CD4-positive, alpha-beta T cell (primary cell): ENCODE results near the gene AFG3L2. TPM values are rescaled to one million over a fixed set of nuclear protein-coding genes. Genes with fewer than 3 reads are reported as not detected.

Experiments used
- ATAC-seq: fragments of 200-7000 bp; cut with Tn5 transposase; one replicate; pipeline ENCODE4 v1.10.0; 2022; ENCODE audit warnings: mild to moderate bottlenecking; ENCODE audit not compliant: poor library complexity
- CTCF ChIA-PET: fragments of 350-600 bp; sonication (Branson Sonifier 250); formaldehyde crosslinking; loops from one replicate; lab custom pipeline; 2021; ENCODE audit warnings: antibody characterized with exemption, inconsistent platforms; lab: Charles Lee
- POLR2A ChIA-PET: fragments of 350-600 bp; sonication (Branson Sonifier 250); formaldehyde crosslinking; loops from one replicate; lab custom pipeline; 2021; ENCODE audit warnings: antibody characterized with exemption, inconsistent platforms; lab: Charles Lee
- DNase-seq, 14 experiments: peaks; one replicate each; pipeline ENCODE4 v3.0.0-alpha.2; 2013 to 2020; ENCODE audit warnings: mixed read lengths in 2 of 14
- H3K27ac ChIP-seq, 2 donors: one replicate each; pipeline versions ENCODE4 v1.5.1 to v1.7.0; 2013; ENCODE audit warnings: low read length in 2 of 2, low read depth in 1 of 2, mild to moderate bottlenecking in 1 of 2
- H3K27me3 ChIP-seq, 2 experiments: 1 replicate in 1 of 2; 2 replicates in 1 of 2; pipeline versions ENCODE4 v1.6.1 to v1.7.0; 2013; ENCODE audit warnings: low read length in 2 of 2, control low read depth in 1 of 2, mild to moderate bottlenecking in 1 of 2, moderate library complexity in 1 of 2; ENCODE audit not compliant: insufficient read depth in 2 of 2, control insufficient read depth in 1 of 2
- H3K36me3 ChIP-seq: one replicate; pipeline ENCODE4 v1.6.1; 2013; ENCODE audit warnings: low read length, control low read depth; ENCODE audit not compliant: insufficient read depth
- H3K4me1 ChIP-seq: one replicate; pipeline ENCODE4 v1.6.1; 2013; ENCODE audit warnings: low read length, control low read depth; ENCODE audit not compliant: insufficient read depth
- H3K4me3 ChIP-seq: one replicate; pipeline ENCODE4 v1.5.1; 2013; ENCODE audit warnings: mild to moderate bottlenecking, low read length, moderate library complexity
- H3K9me3 ChIP-seq, 2 experiments: 1 replicate in 1 of 2; 2 replicates in 1 of 2; pipeline versions ENCODE4 v1.6.1 to v1.7.0; 2013; ENCODE audit warnings: low read length in 2 of 2, mild to moderate bottlenecking in 2 of 2, control low read depth in 1 of 2, moderate library complexity in 1 of 2; ENCODE audit not compliant: control insufficient read depth in 1 of 2, insufficient read depth in 1 of 2
- H3K27ac Mint-ChIP-seq: one replicate; pipeline ENCODE4 v1.8.0; 2020; ENCODE audit warnings: mixed read lengths
- H3K27me3 Mint-ChIP-seq: one replicate; pipeline ENCODE4 v1.8.0; 2021; ENCODE audit warnings: mixed read lengths
- H3K36me3 Mint-ChIP-seq: one replicate; pipeline ENCODE4 v1.8.0; 2021; ENCODE audit warnings: low read depth, mixed read lengths
- H3K4me1 Mint-ChIP-seq: one replicate; pipeline ENCODE4 v1.8.0; 2021; ENCODE audit warnings: low read depth, mixed read lengths
- H3K4me3 Mint-ChIP-seq: one replicate; pipeline ENCODE4 v1.8.0; 2020; ENCODE audit warnings: mild to moderate bottlenecking, mixed read lengths
- H3K9me3 Mint-ChIP-seq: one replicate; pipeline ENCODE4 v1.8.0; 2020; ENCODE audit warnings: mixed read lengths
- intact Hi-C, 2 experiments: fragments of 100-400 bp; cut with DNase I in 1 of 2; cut with micrococcal nuclease in 1 of 2; formaldehyde crosslinking; loops; one replicate each; pipeline versions ENCODE4 v1.15.1 to v1.9.0; 2023 to 2025; cut with DNase I, micrococcal nuclease
- total RNA-seq, 174 experiments: library from RNA in 2 of 174; stranded (reverse) in 2 of 174; gene quantifications; one replicate each; pipeline ENCODE4 v1.2.3 and lab custom pipeline; 2021 to 2026
- TF ChIP-seq, protein P1 (sequence below): fragments of 200-600 bp; IDR thresholded peaks from one replicate; pipeline ENCODE4 v1.8.0; 2022; ENCODE audit warnings: antibody characterized with exemption, mild to moderate bottlenecking

The AFG3L2 gene
- total RNA-seq, 2 experiments from 2014 or later, result 40.4 to 46.8 TPM

DNA sequence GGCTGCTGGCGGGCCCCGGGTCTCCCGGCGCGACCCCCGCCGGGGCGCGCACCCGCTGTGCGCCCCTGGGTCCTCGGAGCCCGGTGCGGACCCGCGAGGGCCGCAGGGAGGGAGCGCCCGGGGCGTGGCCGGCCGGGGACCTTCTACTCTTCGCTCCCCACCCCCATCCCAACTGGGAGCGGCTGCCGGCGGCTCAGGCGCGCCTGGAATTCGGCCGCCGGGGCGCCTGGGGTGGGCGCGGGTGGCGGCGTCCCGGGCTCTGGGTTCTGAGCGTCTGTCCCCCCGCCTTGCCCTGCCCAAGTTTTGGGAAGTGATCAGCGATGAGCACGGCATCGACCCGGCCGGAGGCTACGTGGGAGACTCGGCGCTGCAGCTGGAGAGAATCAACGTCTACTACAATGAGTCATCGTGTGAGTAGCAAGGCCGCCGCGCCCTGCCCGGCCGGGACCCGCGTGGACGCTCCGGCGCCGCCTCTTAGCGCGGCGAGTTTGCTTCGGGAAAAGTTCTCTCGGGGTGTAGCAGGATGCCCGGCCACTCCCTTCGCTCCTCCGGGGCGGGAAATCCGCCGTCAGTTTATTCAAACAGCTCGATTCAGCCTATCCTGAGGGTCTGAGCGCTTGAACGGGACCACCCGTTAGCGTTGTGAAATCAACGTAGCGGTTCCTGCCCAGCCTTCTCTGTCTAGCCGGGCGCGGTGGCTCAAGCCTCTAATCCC lies 68.5 kb downstream of the AFG3L2 start:
- peaks cover 12% of the 10 kb centered on the region for H3K4me1 ChIP-seq
- ATAC-seq (no peak), DNase-seq (peak in 4 of 14 experiments; percentile 2 to 68 (median 34))
- H3K4me3 Mint-ChIP-seq, result no peak overlapping the region
- ChIA-PET POLR2A (no interaction called here), CTCF (interaction anchor here (0.6 kb wide), 1 partner anchor 313 kb away, joined by 4 read pairs; no protein-coding TSS in a partner anchor)
- no peak overlapping the region for H3K4me3 ChIP-seq
- H3K27me3 ChIP-seq, result peaks cover 28 to 41% of the 10 kb centered on the region in 2 experiments
- H3K27me3 Mint-ChIP-seq, result peaks cover 64% of the 10 kb centered on the region
- intact Hi-C loops, result no loop called here
- H3K36me3 Mint-ChIP-seq, result peaks cover 3% of the 10 kb centered on the region
- H3K9me3 ChIP-seq, result peaks cover 5 to 29% of the 10 kb centered on the region in 2 experiments
- peaks cover 3% of the 10 kb centered on the region for H3K9me3 Mint-ChIP-seq
- TF ChIP-seq, protein P1, sequence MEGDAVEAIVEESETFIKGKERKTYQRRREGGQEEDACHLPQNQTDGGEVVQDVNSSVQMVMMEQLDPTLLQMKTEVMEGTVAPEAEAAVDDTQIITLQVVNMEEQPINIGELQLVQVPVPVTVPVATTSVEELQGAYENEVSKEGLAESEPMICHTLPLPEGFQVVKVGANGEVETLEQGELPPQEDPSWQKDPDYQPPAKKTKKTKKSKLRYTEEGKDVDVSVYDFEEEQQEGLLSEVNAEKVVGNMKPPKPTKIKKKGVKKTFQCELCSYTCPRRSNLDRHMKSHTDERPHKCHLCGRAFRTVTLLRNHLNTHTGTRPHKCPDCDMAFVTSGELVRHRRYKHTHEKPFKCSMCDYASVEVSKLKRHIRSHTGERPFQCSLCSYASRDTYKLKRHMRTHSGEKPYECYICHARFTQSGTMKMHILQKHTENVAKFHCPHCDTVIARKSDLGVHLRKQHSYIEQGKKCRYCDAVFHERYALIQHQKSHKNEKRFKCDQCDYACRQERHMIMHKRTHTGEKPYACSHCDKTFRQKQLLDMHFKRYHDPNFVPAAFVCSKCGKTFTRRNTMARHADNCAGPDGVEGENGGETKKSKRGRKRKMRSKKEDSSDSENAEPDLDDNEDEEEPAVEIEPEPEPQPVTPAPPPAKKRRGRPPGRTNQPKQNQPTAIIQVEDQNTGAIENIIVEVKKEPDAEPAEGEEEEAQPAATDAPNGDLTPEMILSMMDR, result no peak
- H3K27ac Mint-ChIP-seq, result no peak overlapping the region
- H3K4me1 Mint-ChIP-seq, result peaks cover 11% of the 10 kb centered on the region
- no peak overlapping the region for H3K27ac ChIP-seq
- H3K36me3 ChIP-seq, result no peaks in the 10 kb centered on the region

DNA sequence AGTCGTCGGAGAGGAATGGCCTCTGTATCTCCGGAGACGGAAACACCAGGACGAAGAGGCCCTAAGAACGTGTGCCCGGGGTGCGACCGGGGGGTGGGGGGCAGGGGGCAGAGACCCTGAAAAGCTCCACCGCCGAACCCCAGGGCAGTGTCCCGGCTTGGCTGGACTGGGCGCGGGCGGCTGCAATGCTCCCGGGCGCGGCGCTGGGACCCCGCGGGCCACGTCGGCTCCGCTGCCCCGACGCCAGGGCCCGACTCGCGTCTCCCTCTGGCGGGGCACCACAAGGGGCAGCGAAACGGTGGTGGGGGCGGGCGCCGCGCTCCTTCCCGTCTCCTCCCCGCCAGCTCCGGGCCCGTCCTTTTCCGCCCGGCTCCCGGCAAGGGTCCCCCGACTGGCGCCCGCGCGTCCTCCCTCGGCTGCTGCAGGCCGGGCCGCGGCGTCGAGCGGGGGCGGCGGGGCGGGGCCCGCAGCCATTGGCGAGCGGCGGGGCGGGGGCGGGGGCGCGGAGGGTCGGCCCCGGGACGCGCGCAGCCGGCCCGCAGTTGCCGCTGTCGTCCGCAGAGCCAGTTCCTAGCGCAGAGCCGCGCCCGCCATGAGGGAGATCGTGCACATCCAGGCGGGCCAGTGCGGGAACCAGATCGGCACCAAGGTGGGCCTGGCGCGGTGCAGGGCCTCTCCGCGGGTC lies 69.2 kb downstream of the AFG3L2 start, which contains the start of gene TUBB6:
Gene TUBB6 (plus strand): TSS at position 541 of the 685 bp plus-strand sequence. CDS start 52 bp downstream, at position 593.
- intact Hi-C loops, result no loop called here
- POLR2A ChIA-PET, result no interaction called here
- TF ChIP-seq, protein P1, result no peak
- H3K9me3 Mint-ChIP-seq, result peaks cover 3% of the 10 kb centered on the region
- peaks cover 11% of the 10 kb centered on the region for H3K4me1 Mint-ChIP-seq
- H3K27me3 Mint-ChIP-seq, result peaks cover 59% of the 10 kb centered on the region
- Histone ChIP-seq H3K9me3 (peaks cover 5 to 28% of the 10 kb centered on the region in 2 experiments), H3K36me3 (no peaks in the 10 kb centered on the region), H3K4me3 (peak within 1 kb of the TSS; percentile 7), H3K27me3 (peaks cover 28 to 41% of the 10 kb centered on the region in 2 experiments), H3K27ac (no peak within 1 kb of the TSS), H3K4me1 (peaks cover 12% of the 10 kb centered on the region)
- peak within 1 kb of the TSS; percentile 66 for H3K4me3 Mint-ChIP-seq
- DNase-seq (peak in 2 of 14 experiments; percentile 22 to 34), ATAC-seq (no peak)
- CTCF ChIA-PET, result no interaction called here
- H3K36me3 Mint-ChIP-seq, result peaks cover 3% of the 10 kb centered on the region
- H3K27ac Mint-ChIP-seq, result no peak within 1 kb of the TSS

DNA sequence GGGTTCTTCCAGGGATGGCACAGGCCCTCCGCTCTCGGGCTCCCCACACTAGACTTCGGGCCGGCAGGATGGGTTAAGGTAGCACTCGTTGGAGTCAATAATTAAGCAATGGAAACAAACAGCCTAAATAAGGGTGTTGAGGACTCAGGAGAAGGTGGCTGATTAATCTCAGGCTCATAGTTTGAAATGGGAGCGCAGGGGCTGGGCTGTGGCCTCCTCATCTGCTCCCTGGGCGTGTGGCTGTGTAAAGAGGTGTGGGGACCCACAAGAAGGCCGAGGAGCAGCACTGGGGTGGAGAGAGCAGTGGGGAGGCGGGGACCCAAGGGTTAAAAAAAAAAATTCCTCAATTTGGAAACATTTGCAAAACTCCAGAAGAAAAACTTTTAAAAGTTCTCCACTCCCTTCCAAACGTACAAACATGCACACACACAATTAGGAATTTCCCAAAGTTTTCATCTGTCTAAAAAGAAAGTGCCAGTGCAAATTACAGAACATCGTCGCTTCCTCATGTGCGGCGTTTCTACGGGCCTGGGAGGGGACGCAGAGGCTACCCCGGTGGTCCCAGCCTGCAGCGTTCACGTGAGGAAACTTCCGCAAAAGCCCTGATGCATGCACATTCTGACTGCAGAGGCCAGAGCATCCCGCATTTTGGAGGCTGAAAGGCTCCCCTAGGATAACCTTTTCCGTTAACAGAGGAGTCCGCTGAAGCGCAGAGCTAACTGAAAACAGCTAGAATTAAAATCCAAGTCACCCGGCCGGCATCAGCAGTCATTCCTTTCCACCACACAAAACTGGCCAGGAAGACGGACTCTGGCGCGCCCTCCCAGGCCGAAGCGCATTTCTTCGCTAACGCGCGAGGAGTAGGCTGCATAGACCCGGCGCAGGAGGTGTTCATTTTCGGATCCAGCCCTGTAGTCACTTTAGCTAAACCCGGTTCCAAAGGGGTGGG lies 70.0 kb downstream of the AFG3L2 start:
- no peak overlapping the region for H3K27ac Mint-ChIP-seq
- intact Hi-C loops, result no loop called here
- H3K36me3 Mint-ChIP-seq, result peaks cover 3% of the 10 kb centered on the region
- ChIA-PET CTCF (no interaction called here), POLR2A (no interaction called here)
- peaks cover 3% of the 10 kb centered on the region for H3K9me3 Mint-ChIP-seq
- peaks cover 5 to 22% of the 10 kb centered on the region in 2 experiments for H3K9me3 ChIP-seq
- H3K36me3 ChIP-seq, result no peaks in the 10 kb centered on the region
- H3K4me1 Mint-ChIP-seq, result peaks cover 11% of the 10 kb centered on the region
- TF ChIP-seq, protein P1, result no peak
- peaks cover 28 to 37% of the 10 kb centered on the region in 2 experiments for H3K27me3 ChIP-seq
- H3K27ac ChIP-seq, result no peak overlapping the region
- peak overlapping the region; percentile 69 for H3K4me3 Mint-ChIP-seq
- no peak for ATAC-seq
- peaks cover 12% of the 10 kb centered on the region for H3K4me1 ChIP-seq
- peak in 1 of 14 experiments; percentile 12 for DNase-seq
- peak overlapping the region; percentile 7 for H3K4me3 ChIP-seq
- peaks cover 61% of the 10 kb centered on the region for H3K27me3 Mint-ChIP-seq
